Skin epidermis (tissue), 12 donors: ENCODE data around the gene SPRR4.
A peak's percentile ranks its signal among the peaks of the same experiment; 100 is the strongest.

Experiments used
- H3K27ac ChIP-seq, 21 experiments: fragments of 200-600 bp; sonication (generic) in 11 of 21; one replicate each; pipeline ENCODE4 v1.5.0; 2020; ENCODE audit warnings: mild to moderate bottlenecking in 3 of 21, inconsistent platforms in 2 of 21, moderate library complexity in 2 of 21
- H3K4me3 ChIP-seq, 7 experiments: fragments of 200-600 bp; sonication (generic) in 2 of 7; one replicate each; pipeline ENCODE4 v1.5.0; 2020; ENCODE audit warnings: inconsistent platforms in 2 of 7, mild to moderate bottlenecking in 2 of 7, moderate library complexity in 1 of 7

Gene SPRR4

DNA sequence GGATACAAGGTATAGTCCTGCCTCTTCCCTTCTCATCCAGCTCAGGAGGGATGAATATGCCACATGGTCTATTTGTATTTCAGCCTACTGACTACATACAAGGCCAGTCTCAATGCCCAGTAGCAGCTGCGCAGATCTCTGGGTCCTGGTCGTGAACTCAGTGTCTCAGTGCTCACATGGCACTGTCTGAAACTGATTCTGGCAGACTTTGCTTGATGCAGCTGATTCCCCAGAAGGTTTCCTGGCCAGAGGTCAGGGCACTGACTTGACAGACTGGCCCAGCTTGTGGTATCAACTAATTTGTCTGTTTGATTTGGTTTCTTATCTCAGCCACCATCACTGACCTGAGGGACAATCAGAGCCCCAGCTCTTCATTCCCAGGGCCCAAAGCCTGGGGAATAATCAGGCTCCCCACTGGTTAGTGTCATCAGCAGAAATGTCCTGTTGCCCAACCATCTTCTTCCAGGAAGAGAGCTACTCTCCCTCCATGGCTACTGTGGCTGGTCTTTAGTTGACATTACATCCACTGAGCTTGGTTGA, 7.5 kb upstream of the SPRR4 start:
- Histone ChIP-seq H3K4me3 (no peak overlapping the region), H3K27ac (no peak overlapping the region)

DNA sequence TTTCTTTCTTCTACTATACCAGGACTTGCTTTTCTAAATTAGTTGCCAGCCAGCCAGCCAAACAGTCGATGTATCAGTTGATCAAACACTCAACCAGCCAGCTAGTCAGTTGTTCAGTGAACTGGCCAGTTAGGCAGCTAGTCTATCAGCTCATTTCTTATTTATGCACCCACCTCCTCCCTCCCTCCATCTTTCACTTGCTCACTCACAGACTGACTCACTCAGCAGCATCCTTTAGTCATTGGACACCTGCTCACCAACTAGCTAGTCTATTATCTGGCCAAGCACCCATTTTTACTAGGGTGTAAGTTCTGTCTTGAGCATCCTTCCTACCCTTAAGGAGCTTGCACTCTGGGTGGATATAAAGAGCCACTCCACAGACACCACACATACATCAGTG, 5.9 kb upstream of the SPRR4 start:
- Histone ChIP-seq H3K4me3 (no peak overlapping the region), H3K27ac (peak overlapping the region in 1 of 21 experiments; percentile 46)

DNA sequence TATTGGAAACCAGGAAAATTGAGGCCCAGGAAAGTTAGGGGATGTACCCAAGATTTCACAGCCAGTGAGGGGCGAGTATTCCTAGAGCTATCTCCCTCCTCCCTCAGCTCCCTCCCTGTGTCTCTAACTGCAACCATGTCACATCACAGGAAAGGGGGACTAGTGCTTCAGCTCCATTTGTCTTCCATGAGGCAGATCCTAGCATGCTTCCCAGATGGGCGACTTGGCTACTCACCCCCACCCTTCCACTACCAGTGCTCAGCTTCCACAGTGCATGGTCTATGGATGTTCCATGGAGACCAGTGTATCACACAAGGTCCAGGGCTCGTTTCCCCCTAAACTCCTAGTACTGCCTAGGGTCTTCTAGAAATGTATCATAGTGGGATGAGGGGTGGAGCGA, 4.6 kb upstream of the SPRR4 start:
- H3K4me3 ChIP-seq, result no peak overlapping the region

DNA sequence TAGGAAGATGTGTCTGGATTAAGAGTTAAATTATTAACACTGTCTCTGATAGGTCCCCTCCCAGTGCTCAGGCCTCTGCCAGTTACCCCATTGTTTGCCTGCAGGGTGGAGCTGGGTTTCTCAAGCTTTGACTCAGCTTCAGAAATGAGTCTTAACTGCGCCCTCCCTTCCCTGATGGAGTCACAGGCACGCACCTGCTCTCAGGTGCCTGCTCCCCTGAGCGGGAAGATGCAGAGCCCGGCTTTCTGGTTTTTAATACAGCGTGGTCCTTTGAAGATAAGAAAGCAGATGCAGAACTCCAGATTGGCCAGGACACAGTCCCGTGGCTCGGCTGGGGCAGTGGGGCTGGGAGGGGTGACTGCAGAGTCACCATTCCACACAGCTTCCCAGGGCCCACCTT, 3.2 kb upstream of the SPRR4 start:
- Histone ChIP-seq H3K27ac (peak overlapping the region in 12 of 21 experiments; percentile 20 to 75 (median 62)), H3K4me3 (no peak overlapping the region)

More for the DNA sequence above, 4.6 kb upstream of the SPRR4 start:
- no peak overlapping the region for H3K27ac ChIP-seq

DNA sequence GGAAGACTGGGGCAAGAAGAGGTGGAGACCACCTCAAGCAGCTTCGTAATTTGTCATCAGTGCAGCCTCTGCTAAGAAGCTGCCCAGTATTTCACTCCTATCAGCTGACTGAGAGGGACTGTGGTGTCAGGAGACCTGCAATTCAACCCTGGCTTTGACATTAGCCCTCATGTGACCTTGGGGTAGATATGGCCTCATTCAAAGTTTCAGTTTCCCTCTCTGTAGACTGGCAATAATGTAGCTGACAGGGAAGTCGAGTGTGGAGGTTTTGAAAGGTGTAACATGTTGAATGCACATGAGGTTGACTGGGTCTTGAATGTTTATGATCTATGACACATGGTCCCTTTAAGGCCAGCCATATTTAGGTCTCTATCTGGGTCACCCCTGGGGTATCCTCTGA, 2.2 kb upstream of the SPRR4 start:
- Histone ChIP-seq H3K27ac (peak overlapping the region in 6 of 21 experiments; percentile 3 to 75 (median 22)), H3K4me3 (no peak overlapping the region)

DNA sequence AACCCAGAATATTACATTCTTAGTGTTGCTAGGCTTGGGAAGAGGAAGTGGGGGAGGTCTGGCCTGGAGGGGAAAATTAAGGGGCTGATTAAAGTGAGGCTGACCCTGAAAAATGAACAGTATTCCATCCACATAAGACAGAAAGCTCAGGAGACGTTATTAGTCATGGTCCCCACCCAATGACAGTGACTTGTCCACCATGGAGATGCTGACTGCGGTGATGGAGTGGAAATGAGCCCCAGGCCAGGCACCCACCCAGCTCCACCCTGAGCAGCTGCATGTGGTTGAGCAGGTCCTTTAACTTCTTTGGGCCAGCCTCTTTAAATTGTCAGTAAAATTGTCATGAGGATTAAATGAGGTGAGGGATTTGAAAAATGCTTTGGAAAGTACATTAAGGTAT, 1.4 kb upstream of the SPRR4 start:
- Histone ChIP-seq H3K4me3 (no peak overlapping the region), H3K27ac (peak overlapping the region in 5 of 21 experiments; percentile 3 to 75 (median 24))

DNA sequence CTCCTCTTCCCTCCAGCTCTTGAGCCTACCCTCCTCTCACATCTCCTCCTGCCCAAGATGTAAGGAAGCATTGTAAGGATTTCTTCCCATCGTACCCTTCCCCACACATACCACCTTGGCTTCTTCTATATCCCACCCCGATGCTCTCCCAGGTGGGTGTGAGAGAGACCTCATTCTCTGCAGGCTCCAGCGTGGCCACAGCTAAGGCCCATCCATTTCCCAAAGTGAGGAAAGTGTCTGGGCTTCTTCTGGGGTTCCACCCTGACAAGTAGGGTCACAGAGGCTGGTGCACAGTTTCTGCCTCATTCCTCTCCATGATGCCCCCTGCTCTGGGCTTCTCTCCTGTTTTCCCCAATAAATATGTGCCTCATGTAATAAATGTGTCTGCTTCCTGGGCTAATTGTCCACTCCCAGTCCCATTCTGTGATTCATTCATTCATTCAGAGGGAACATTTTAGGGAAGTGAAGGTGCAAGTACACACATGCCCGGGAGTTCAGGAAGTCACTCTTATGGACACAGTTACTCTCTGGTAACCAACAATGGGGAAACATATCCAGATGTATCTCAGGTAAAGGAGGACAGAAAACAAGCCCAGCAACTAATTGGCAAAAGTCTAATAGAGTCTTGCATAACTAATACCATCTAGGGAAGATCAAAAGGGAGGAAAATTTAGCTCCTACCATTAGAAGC, 1.9 kb downstream of the SPRR4 start:
- Histone ChIP-seq H3K27ac (peak overlapping the region in 5 of 21 experiments; percentile 8 to 37 (median 35)), H3K4me3 (no peak overlapping the region)

DNA sequence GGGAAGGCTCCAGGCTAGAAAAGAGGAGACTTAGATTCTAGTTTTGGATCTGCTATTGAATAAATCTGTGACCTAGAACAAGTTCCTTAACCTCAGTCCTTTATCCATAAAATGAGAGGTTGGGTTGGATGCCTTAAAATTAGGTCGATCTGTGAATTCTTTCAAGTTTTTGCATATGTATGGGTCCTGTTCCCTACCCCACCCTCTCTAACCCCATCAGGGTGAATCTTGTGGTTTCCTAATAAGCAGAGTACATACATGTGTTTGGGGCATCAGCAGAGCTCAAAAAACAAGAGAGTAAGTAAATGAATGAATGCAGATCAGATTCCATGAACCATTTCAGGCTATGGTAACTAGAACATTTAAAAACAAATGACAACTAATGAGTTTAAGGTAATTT, 6.2 kb downstream of the SPRR4 start:
- no peak overlapping the region for H3K4me3 ChIP-seq
- H3K27ac ChIP-seq, result no peak overlapping the region

DNA sequence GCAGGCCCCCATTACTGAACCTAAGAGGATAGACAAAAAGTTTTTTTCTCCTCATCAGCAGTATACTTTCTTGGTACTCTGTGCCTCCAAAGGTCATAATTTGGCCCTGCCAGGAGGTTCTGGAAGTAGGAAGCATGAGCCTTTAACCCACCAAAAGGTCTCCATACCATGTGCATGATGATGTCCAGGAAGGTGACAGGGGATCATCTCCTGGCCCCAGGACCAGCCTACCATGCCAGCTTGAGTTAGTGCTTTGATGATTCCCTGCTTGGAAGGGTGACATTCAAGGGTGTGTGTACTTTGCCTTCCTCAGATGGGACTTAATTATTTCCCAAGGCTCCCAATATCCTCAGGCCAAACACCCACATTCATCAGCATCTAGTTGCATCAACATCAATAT, 7.2 kb downstream of the SPRR4 start:
- no peak overlapping the region for H3K4me3 ChIP-seq
- H3K27ac ChIP-seq, result no peak overlapping the region

DNA sequence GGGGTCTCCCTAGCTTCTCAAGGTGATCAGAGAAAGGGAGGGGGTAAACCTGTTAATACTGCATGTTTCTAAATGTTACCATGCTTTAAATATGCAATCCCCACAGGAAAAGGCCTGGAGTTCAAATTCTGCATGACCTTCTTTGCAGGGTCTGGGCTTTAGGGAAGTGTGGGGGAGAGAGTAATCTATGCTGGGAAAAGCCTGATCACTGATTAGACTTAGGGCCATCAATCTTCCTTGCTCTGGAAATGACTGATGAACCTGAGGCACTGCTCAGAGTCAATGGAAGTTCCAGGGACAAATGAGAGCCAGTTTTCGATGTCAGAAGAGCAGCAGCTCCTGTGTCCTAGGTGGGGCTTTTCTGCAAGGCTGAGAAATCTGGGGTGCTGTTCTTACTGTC, 10.2 kb downstream of the SPRR4 start:
- H3K27ac ChIP-seq, result no peak overlapping the region
- H3K4me3 ChIP-seq, result no peak overlapping the region

DNA sequence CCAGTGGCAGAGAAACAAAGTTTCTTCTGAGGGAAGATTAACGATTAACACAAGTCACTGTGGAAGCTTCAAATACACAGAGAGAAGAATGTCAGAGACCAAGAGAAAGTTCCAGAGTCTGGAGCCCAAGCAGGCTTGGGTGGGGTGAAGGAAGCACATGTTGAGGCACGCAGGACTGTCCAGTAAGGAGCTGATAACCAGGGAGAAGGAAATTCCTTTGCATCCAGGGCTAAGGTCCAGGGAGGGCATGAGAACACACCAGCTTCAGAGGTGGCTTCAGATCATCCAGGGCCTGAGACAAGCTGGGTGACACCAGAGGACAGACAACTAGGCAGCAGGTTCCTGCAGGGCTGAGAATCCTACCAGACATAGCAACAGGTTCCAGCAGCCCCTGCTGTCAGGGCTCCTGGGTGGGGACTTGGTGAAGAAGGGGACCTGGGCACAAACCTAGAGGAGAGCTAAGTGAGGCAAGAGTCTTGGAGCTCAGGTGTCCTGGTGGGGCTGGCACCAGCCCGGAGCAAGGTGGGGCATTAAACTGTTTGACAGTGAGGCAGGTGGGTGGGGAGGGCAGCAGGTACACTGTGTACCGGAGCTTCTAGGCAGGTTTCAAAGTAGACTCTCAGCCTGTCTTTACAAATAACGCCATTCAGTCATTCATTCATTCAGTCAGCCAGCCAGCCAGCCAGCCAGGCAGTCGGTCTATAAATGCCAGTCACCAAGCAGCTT, 10.9 kb downstream of the SPRR4 start:
- Histone ChIP-seq H3K27ac (peak overlapping the region in 2 of 21 experiments; percentile 9 to 27), H3K4me3 (no peak overlapping the region)

DNA sequence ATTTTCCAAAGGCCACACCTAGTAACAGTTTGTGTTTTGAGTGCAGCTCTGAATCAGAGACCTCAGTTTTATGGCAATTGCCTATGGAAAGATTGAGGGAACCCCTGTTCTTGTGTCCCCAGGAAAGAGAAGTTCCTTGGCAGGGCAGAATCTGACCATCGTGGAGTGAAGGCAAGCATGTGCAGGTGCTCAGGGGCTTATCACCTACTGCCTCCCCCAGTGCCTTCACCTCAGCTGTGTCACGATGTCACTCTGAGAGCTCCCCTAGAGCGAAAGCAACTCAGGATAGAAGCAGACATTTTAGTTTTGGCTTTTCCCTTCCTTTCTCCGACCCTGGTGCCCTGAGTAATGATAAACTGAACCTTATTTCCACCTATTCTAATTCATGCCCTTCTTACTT, 11.6 kb downstream of the SPRR4 start:
- H3K27ac ChIP-seq, result peak overlapping the region in 2 of 21 experiments; percentile 9 to 10
- H3K4me3 ChIP-seq, result no peak overlapping the region

DNA sequence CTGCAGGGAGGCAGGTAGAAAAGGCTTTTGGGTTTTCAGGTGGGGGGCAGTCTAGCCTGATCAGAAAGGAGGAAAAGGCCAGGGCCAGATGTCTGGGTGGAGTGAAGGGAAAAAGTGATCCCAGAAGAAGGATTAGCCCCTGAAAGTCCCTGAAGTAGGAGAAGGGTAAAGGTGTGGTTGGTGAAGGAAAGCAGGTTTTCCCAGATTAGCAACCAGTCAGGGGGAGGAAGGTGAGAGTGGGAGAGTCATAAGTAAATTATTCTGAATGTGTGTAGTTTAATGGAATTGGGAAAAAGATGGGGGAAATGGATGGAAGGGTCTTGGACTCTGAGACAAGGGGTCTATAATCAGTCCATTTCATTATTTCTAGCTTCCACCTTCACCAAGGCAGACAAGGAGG, 12.8 kb downstream of the SPRR4 start:
- H3K27ac ChIP-seq, result peak overlapping the region in 2 of 21 experiments; percentile 5 to 10
- H3K4me3 ChIP-seq, result no peak overlapping the region

DNA sequence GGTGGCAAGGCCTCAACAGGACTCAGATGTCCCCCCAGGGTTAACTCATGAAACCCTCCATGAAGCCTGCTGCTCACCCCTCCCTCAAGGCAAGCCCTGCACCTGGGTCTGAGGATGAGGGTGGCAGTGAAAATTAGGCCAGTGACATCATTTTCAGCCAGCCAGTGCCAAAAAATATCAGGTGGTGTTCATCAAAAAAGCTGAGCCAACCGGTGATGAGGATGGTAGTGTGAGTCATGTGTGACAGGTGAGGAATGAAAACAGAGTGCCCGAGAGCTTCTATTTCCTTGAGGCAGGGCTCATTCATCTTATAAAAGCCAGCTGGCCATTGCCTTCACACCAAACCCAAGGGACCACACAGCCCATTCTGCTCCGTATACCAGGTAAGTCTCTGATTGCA, 13.3 kb downstream of the SPRR4 start, which contains the start of gene SPRR1A:
Gene SPRR1A, plus strand, starts transcription at position 339 of the 400 bp plus-strand sequence. CDS start 1,150 bp downstream, outside the sequence.
- Histone ChIP-seq H3K27ac (peak within 1 kb of the TSS in 2 of 21 experiments; percentile 5 to 10), H3K4me3 (no peak within 1 kb of the TSS)

DNA sequence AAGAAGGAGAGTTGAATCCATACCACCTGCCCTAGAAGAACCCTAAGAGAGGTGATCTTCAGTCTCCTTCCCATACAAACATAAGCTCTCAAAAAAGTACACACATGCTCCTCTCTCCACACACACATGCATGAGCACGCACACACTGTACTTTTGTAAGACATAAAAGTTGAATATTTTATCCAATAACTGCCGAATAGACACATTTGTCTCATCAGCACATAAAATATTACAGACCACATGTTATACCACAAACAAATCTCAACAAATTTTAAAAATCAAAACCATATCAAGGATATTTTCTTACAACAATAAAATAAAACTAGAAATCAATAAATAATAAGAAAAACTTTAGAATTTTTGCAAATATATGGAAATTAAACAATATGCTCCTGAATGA, 16.1 kb downstream of the SPRR4 start:
- no peak overlapping the region for H3K4me3 ChIP-seq
- H3K27ac ChIP-seq, result no peak overlapping the region

DNA sequence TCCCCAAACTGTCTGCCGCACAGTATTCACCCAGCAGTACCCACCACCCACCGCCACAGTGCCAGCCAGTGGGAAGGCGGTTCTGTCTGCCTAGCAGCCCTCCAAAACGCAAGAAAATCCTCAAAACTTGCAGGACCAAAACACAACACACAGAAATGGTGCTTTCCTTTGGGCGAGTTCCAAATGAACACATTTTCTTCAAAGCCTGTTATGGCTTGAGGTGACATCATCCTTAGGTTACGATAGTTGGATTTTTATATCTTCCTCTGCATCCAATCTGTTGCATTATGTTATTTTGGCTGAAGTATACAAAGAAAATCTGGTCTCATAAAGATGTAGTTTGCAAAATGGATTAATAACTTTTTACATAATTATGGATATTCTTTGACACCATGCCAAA, 22.7 kb downstream of the SPRR4 start:
- H3K4me3 ChIP-seq, result no peak overlapping the region
- H3K27ac ChIP-seq, result no peak overlapping the region

DNA sequence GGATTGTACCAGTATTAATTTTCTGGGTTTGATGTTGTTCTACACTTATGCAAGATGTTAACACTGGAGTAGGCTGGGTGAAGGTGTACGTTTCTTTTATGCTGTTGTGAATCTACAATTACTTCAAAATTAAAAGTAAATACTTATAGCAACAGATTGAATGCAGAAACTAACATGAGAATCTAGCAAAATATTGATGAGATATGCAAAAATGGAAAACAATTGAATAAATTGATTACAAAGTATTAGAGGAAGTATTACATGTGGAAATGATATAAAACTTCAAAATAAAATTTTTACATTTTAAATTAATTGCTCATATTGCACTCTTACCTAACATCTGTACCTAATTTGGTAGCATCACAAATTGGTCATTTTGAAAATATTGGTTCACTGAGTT, 25.4 kb downstream of the SPRR4 start:
- Histone ChIP-seq H3K4me3 (no peak overlapping the region), H3K27ac (no peak overlapping the region)

DNA sequence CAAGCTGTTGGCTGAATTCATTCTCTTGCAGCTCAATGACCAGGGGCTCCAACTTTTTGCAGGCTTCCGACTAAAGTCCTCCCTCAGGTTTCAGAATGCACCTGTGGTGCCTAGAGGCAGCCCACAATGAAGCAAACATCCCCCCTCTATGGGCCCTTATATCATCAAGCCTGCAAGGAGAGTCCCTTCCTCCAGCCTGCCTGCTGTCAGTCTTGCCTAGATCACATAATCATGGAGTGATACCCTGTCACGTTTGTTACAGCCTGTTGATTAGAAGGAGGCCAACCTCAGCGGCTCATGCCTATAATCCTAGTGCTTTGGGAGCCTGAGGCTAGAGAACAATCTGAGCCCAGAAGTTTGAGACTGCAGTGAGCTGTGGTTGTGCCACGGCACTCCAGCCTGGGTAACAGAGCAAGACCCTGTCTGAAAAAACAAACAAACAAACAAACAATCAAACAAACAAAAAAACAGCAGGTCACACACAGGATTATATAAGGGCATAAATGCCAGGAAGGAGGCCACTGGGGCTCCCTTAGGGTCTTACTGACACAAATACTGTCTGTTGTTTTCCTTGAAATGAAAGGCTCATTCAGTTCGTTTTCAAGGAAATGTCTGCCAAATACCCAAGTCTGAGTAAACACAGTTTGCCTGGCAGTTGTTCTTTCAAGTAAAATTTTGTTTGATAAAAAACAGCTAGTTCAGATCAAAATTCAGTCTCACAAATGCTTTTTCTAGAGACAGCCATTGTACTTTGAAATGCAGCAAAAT, 26.4 kb downstream of the SPRR4 start:
- no peak overlapping the region for H3K27ac ChIP-seq
- no peak overlapping the region for H3K4me3 ChIP-seq

DNA sequence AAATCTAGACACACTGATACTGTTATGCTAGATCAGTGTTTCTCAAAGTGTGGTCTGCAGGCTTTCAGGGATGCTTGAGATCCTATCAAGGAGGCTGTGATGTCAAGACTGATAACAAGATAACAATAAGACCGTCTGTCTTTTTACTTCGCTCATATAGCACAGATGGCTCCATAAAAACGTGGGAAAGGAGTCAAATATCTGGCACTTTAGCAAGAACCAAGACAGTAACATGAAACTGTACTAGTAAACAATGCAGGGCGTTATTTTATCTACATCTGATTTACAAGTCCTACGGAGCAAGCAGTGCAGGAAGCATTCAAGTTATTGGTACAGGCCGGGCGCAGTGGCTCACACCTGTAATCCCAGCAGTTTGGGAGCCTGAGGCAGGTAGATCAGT, 27.5 kb downstream of the SPRR4 start:
- Histone ChIP-seq H3K4me3 (no peak overlapping the region), H3K27ac (no peak overlapping the region)

DNA sequence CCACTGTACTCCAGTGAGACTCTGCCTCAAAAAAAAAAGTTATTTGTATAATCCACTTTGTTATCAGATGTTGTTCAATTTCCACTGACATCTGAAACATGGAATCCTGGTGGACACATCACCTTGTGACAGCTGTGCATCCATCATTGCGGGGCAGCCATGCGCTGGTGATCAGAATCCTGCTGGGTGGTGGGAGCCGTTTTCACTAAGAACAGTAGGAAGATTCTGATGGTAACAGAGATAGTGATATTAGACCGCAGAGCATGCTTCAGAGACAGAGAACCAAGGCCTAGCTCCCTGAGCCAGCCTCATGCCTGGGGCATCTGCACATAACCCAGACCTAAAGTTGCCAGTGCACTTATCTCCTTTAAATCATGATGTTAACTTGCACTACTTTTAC, 28.0 kb downstream of the SPRR4 start:
- no peak overlapping the region for H3K4me3 ChIP-seq
- H3K27ac ChIP-seq, result no peak overlapping the region
